ENCODE data around the gene GTF3C1.

DNA sequence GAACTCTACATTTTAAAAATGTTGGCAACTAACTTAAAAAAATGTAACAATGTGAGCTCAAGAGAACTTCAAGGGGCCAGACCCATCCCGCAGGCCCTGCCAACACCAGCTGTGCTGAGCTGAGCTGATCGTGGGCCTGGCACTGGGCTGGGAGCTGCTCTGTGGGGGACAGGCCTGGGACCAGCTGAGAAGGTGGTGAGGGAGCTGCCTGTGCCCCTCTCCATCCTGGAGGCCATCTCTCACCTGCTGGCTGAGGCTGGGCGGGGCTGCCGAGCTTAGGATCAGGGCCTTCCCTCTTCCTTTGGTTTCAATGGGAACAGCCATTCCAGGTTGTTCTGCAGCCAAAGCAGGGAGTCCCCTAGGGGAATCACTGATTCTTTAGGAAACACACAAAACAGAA, 89.5 kb downstream of the GTF3C1 start:
- TF ChIP-seq, protein P1, sequence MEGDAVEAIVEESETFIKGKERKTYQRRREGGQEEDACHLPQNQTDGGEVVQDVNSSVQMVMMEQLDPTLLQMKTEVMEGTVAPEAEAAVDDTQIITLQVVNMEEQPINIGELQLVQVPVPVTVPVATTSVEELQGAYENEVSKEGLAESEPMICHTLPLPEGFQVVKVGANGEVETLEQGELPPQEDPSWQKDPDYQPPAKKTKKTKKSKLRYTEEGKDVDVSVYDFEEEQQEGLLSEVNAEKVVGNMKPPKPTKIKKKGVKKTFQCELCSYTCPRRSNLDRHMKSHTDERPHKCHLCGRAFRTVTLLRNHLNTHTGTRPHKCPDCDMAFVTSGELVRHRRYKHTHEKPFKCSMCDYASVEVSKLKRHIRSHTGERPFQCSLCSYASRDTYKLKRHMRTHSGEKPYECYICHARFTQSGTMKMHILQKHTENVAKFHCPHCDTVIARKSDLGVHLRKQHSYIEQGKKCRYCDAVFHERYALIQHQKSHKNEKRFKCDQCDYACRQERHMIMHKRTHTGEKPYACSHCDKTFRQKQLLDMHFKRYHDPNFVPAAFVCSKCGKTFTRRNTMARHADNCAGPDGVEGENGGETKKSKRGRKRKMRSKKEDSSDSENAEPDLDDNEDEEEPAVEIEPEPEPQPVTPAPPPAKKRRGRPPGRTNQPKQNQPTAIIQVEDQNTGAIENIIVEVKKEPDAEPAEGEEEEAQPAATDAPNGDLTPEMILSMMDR (conservative IDR thresholded peaks at IDR 0.05), result no peak
- TF ChIP-seq ZFX (IDR thresholded peaks at IDR 0.05), result no peak

Measured in C4-2B (cell line).